ENCODE measurements around the gene IFITM5. TPM values are rescaled to one million over a fixed set of nuclear protein-coding genes. Genes with fewer than 3 reads are reported as not detected.
"Not testable (repeated sequence)": the region's sequence is repeated elsewhere in the genome, so short reads cannot be mapped to it uniquely, and the experiment has no call there.

The IFITM5 gene
- polyA plus RNA-seq: not detected

DNA sequence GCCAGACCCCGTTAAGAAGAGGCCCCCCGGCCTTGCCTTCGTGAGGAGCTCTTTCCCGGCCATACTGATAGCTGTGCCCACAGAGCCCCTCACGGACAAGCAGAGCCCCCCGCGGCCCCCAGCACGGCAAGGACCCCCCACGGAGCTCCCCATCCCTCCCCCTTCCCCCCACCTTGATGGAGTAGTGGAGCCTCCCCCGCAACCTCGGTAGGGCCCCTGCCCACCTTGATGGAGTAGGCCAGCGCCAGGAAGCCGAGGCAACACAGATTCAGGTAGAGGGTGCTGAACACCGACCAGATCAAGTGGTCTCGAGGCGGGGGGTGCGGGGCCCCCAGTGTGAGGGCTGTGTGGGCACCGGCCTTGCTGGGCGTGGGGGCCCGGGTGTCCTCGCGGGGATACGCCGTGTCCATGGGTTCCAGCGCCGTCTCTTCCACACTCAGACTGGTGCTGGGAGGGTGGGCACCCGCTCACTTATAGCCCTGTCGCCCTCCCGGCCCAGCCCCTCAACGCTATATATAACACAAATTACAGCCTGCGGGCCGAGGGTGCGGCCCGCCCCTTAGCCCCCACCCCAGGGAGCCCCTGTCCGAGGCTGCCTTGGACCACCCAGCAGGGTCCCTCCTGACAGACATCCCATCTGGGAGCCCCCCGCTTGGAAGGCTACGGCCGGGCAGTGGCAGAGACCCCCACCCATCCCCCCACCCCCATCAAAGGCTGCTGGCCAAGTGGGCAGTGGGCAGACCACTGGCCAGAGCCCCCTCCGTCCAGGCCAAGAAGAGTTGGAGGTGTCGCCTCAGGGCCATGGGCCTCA lies at the start of gene IFITM5:
Gene IFITM5, minus strand, starts transcription at position 446 of the 811 bp plus-strand sequence. Its CDS starts 36 bp downstream, at position 410.
- H3K27ac Mint-ChIP-seq: peak within 1 kb of the TSS in 1 of 3 donors; percentile 28
- H3K9me3 Mint-ChIP-seq: no peaks in the 10 kb centered on the region
- peak within 1 kb of the TSS in 1 of 4 donors; percentile 49 for H3K4me3 Mint-ChIP-seq
- peaks cover 16 to 21% (median 20%) of the 10 kb centered on the region in 3 donors for H3K4me1 Mint-ChIP-seq
- no peaks in the 10 kb centered on the region for H3K36me3 Mint-ChIP-seq
- H3K27me3 Mint-ChIP-seq: peaks cover 7% of the 10 kb centered on the region

DNA sequence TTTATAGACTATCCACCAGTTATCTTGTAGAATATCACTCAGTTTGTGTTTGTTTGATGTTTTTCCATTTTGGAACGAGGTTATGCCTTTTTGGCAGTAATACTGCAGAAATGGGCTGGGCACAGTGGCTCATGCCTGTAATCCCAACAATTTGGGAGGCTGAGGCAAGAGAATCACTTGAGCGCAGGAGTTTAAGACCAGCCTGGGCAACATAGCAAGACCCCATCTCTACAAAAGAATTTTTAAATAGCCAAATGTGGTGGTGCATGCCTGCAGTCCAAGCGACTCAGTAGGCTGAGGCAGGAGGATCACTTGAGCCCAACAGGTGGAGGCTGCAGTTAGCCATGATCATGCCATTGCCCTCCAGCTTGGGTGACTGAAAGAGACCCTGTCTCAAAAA lies 47.2 kb upstream of the IFITM5 start:
- no peaks in the 10 kb centered on the region for H3K27me3 Mint-ChIP-seq
- H3K9me3 Mint-ChIP-seq: peaks cover 0 to 1% (median 0%) of the 10 kb centered on the region in 3 donors
- no peaks in the 10 kb centered on the region for H3K36me3 Mint-ChIP-seq
- peak overlapping the region in 1 of 4 donors; percentile 10 for H3K4me3 Mint-ChIP-seq
- no peak overlapping the region for H3K27ac Mint-ChIP-seq
- peaks cover 14 to 24% (median 20%) of the 10 kb centered on the region in 3 donors for H3K4me1 Mint-ChIP-seq

DNA sequence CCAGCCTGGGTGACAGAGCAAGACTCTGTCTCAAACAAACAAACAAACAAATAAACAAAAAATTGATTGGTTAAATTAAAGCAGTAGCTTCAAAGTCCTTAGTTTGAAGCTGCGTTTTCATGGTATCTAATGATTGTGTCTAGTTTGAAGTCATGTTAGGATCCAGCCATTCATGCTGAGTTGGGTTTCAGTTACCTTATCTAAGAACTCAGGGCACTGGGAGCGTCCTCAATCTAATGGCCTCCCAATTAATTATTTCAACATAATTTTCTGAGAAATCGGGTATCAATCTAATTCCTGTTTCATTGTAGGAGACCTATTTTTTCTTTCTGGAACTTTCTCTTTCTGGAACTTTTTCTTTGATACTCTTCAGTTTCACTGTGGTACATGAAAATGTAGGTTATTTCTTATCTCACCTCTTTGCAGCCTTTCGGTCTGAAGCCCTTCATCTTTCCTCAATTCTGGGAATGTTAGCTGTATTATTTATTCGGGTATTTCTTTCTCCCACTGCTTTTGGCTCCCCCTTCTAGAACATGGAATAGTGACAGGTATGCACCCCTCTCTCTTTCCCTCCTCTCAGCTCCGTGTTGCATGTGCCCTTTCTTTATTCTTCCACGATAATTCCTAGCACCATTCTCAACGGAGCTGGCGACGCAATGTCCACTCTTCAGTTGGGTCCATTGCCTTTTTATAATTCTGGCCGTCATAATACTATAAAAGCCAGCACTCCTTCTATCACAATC lies 45.7 kb upstream of the IFITM5 start:
- H3K27me3 Mint-ChIP-seq: no peaks in the 10 kb centered on the region
- peaks cover 16 to 22% (median 18%) of the 10 kb centered on the region in 3 donors for H3K4me1 Mint-ChIP-seq
- H3K27ac Mint-ChIP-seq: peak overlapping the region in 1 of 3 donors; percentile 29
- peaks cover 0 to 2% (median 0%) of the 10 kb centered on the region in 3 donors for H3K9me3 Mint-ChIP-seq
- no peak overlapping the region for H3K4me3 Mint-ChIP-seq
- H3K36me3 Mint-ChIP-seq: no peaks in the 10 kb centered on the region

- H3K36me3 Mint-ChIP-seq: no peaks in the 10 kb centered on the region
- H3K27ac Mint-ChIP-seq: peak overlapping the region in 1 of 3 donors; percentile 74
- H3K4me1 Mint-ChIP-seq: peaks cover 15 to 18% (median 16%) of the 10 kb centered on the region in 3 donors
- no peak overlapping the region for H3K4me3 Mint-ChIP-seq
- H3K9me3 Mint-ChIP-seq: peaks cover 0 to 2% (median 0%) of the 10 kb centered on the region in 3 donors
- H3K27me3 Mint-ChIP-seq: no peaks in the 10 kb centered on the region
Measured at GRCh38 chr11:342328-342727, 43.0 kb upstream of the IFITM5 start.

DNA sequence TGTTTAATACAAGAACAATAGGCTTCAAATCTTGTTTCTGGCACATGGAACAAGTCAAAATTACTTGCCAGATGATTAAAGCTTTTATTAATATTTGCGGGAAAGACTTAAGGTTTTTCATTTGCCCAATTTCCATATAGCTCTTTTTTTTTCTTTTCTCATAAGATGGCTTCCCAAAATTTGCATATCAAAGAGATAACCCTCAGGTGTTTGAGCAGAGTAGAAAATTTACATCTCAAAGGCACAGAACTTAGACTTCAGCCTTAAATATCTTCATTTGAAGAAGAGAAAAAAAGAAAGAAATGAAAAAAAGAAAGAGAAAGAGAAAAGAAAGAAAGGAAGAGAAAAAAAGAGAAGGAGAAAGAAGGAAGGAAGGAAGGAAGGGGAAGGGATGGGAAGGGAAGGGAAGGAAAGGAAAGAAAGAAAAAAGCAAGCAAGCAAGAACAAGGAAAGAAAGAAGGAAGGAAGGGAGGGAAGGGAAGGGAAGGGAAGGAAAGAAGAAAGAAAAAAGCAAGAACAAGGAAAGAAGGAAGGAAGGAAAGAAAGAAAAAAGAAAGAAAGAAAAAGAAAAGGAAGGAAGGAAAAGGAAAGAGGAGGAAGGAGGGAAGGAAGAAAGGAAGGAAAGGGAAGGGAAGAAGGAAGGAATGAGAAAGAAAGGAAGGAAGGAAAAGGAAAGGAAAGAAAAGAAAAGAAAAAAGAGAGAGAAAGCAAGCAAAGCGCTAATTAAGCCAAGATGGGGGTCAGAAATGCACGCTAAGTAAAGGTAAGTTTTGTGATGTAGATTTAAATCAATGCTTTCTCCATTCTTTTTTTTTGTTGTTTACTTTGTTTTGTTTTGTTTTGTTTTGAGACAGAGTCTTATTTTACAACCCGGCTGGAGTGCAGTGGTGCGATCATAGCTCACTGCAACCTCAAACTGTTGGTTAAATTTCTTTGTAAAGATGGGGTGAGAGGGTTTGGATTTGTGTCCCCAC lies 41.5 kb upstream of the IFITM5 start:
- Mint-ChIP-seq H3K36me3 (no peaks in the 10 kb centered on the region), H3K4me3 (peak overlapping the region in 3 of 4 donors; percentile 2 to 73 (median 70)), H3K27me3 (no peaks in the 10 kb centered on the region), H3K9me3 (peaks cover 0 to 2% (median 0%) of the 10 kb centered on the region in 3 donors), H3K4me1 (peaks cover 12 to 20% (median 19%) of the 10 kb centered on the region in 3 donors), H3K27ac (peak overlapping the region in 1 of 3 donors; percentile 28)

DNA sequence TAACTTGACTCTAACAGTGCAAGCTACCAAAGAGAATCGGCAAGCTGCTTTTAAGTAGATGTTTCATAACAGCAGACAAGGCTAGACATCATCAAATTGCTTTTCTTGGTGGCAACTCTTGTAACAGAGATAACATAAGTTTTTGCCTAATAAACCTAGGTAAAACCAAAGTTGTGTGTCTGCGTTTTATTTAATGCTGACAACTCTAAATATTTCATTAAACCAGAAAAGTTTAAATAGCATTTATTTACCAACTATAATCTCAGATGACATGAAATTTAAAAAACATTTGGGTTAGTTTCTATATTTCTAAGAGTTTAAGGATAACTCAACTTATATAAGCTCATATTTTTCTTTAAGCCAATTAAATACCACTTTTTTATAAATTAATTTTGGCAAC lies 40.6 kb upstream of the IFITM5 start:
- Mint-ChIP-seq H3K27me3 (no peaks in the 10 kb centered on the region), H3K4me3 (no peak overlapping the region), H3K4me1 (peaks cover 12 to 22% (median 18%) of the 10 kb centered on the region in 3 donors), H3K27ac (no peak overlapping the region), H3K36me3 (no peaks in the 10 kb centered on the region), H3K9me3 (peaks cover 0 to 2% (median 0%) of the 10 kb centered on the region in 3 donors)

DNA sequence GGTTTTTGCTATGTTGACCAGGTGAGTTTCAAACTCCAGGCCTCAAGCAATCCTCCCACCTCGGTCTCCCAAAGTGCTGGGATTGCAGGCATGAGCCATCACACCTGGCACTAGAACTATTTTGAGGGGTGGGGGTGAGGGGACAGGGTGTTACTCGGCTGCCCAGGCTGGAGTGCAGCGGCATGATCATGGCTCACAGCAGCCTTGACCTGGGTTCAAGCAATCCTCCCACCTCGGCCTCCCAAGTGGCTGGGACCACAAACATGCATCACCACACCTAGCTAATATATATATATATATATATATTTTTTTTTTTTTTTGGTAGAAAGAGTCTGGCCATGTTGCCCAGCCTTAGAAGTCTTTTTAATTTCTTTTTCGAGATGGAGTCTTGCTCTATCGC lies 38.4 kb upstream of the IFITM5 start:
- Mint-ChIP-seq H3K4me1 (peaks cover 12 to 22% (median 18%) of the 10 kb centered on the region in 3 donors), H3K4me3 (no peak overlapping the region), H3K27me3 (no peaks in the 10 kb centered on the region), H3K9me3 (peaks cover 0 to 2% (median 0%) of the 10 kb centered on the region in 3 donors), H3K27ac (no peak overlapping the region), H3K36me3 (no peaks in the 10 kb centered on the region)

DNA sequence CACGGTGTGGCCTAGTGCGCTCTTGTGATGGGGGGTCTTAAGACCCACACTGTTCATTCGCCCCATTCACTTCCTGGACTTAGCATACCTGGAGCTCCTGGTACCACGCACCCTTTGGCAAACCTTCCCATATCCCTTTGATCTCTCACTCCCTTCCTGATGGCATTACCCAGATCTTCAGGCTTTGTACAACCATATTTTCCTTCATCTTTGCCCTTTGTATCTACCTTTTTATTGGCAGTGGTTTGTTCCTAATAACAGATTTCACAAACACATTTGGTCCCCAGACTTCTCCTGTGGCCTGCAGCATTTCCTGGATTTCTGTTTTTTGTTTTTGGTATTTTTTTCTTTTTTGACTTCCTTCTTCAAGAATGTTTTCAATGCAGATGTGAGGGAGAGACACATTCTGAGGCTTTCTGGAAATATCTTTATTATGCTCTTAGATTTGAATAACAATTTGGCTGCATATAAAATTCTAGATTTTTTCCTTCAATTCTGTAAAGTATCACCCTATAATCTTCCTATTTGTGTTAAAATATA lies 37.4 kb upstream of the IFITM5 start:
- H3K4me3 Mint-ChIP-seq: no peak overlapping the region

DNA sequence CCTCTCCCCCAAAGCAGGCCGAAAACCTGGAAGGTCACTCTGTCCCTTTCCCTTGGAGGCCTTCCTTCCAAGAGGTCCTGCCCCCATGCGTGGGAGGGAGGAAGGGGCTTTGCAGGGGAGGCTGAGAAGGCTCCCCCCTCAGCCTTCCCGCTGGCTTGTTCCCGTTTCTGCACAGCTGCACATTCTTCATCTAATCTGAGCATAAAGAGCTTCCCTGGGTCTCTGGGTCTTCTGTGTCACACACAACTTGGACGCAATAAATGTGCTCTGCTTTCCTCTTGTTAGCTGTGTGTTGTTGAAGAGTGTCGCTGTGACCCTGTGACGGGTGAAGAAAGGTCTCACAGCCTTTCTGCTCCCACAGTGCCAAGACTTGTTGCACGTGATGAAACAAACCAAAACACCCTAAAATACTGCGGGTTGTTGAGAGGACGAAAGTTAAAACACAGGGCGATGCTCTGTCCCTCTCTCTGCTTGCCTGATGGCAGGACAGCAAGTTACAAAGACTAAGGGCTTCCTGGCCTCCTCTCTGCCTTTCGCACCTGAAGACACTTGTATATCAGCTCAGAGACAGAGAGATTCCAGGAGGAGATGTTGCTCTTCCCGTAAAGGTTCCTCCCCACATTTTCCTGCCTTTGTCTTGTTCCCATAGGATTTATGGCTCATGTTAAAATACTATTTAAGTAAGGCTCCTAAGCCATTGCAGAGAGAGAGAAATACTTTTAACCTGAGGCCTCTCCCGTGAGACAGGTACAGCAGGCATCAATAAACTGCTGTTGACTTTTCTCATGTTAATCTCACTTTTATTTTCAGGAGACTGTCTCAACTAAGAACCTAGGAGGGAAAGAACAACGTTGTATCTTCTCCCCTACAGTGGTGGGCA lies 36.7 kb upstream of the IFITM5 start:
- H3K27me3 Mint-ChIP-seq: no peaks in the 10 kb centered on the region
- H3K27ac Mint-ChIP-seq: no peak overlapping the region
- peaks cover 4 to 18% (median 7%) of the 10 kb centered on the region in 3 donors for H3K4me1 Mint-ChIP-seq
- no peak overlapping the region for H3K4me3 Mint-ChIP-seq
- no peaks in the 10 kb centered on the region for H3K9me3 Mint-ChIP-seq
- no peaks in the 10 kb centered on the region for H3K36me3 Mint-ChIP-seq

More for the DNA sequence above, 37.4 kb upstream of the IFITM5 start:
- H3K36me3 Mint-ChIP-seq: no peaks in the 10 kb centered on the region
- H3K9me3 Mint-ChIP-seq: peaks cover 0 to 2% (median 0%) of the 10 kb centered on the region in 3 donors
- H3K4me1 Mint-ChIP-seq: peaks cover 7 to 20% (median 14%) of the 10 kb centered on the region in 3 donors
- H3K27me3 Mint-ChIP-seq: no peaks in the 10 kb centered on the region
- H3K27ac Mint-ChIP-seq: peak overlapping the region in 1 of 3 donors; percentile 18

GRCh38 chr11:334264-334994 lies 35.1 kb upstream of the IFITM5 start:
- Mint-ChIP-seq H3K36me3 (no peaks in the 10 kb centered on the region), H3K4me3 (no peak overlapping the region), H3K27me3 (no peaks in the 10 kb centered on the region), H3K27ac (peak overlapping the region in 1 of 3 donors; percentile 43), H3K9me3 (no peaks in the 10 kb centered on the region), H3K4me1 (peaks cover 6 to 26% (median 11%) of the 10 kb centered on the region in 3 donors)

DNA sequence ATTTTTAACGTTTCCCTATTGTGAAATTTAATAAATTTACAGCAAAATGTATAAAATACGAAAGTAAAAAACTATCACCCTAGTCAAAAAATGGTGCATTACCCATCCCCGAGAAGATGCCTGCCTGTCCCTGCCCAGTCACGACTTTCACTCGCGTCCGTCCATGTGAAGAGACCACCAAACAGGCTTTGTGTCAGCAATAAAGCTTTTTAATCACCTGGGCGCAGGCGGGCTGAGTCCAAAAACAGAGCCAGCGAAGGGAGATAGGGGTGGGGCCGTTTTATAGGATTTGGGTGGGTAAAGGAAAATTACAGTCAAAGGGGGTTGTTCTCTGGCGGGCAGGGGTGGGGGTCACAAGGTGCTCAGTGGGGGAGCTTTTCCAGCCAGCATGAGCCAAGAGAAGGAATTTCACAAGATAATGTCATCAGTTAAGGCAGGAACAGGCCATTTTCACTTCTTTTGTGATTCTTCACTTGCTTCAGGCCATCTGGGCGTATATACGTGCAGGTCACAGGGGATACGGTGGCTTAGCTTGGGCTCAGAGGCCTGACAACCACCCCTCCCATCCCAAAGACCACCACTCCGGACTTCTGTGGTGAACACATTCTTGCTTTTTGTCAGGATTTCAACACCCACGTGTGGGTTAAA lies 34.4 kb upstream of the IFITM5 start:
- H3K4me3 Mint-ChIP-seq, H3K9me3 Mint-ChIP-seq, H3K36me3 Mint-ChIP-seq, H3K27me3 Mint-ChIP-seq: not testable (repeated sequence)
- Mint-ChIP-seq H3K4me1 (peaks cover 11 to 31% (median 16%) of the 10 kb centered on the region in 3 donors), H3K27ac (peak overlapping the region in 1 of 3 donors; percentile 43)

DNA sequence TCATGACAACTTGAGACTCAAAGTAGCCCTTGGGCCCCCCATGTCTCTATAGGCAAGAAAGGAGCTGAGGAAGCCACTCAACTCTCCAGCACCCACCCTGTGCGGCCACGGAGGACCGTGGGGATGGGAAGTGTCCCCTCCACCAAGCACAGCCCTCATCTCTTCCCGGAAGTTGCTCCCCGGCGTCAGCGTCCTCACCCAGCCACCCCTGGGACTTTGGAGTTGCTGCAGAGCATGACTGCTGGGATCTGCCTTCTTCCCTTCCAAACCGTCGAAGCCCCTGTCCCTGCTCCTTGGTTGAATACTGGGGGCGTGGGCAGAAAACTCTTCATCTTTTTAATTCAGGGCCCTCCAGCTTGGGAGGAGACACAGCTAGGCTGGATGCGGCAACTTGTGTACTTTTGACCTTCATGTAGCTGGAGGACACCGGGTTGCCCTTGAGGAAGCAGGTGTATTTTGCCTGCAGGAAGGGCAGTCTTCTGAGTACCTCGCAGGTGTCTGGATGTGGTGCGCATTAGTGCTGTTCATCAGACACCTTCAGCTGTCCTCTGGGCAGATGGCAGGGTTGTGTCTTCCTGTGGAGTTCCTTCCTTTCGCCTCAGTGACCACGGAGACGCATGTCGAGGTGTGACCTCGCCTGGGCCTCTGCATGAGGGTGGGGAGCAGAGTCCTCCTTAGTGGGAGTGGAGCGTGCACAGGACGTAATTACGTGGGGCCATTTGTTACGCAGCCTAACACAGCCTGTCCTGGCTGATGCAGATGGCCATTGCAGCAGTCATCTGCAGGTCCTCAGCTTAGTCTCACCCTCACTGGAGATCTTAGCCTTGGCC lies 33.5 kb upstream of the IFITM5 start:
- Mint-ChIP-seq H3K4me1 (peaks cover 11 to 31% (median 20%) of the 10 kb centered on the region in 3 donors), H3K36me3 (no peaks in the 10 kb centered on the region), H3K4me3 (no peak overlapping the region), H3K9me3 (no peaks in the 10 kb centered on the region), H3K27me3 (no peaks in the 10 kb centered on the region), H3K27ac (no peak overlapping the region)

Data from IgD-negative memory B cell (primary cell).